Pancreas (tissue), 10 donors: ENCODE measurements around the gene ASPDH. TPM values are rescaled to one million over a fixed set of nuclear protein-coding genes. Genes with fewer than 3 reads are reported as not detected.
"Not testable (repeated sequence)": the region's sequence is repeated elsewhere in the genome, so short reads cannot be mapped to it uniquely, and the experiment has no call there.

ENCODE experiments used
- ATAC-seq, 4 donors: fragments of 200-7000 bp; cut with Tn5 transposase; one replicate each; pipeline versions ENCODE4 v1.8.0 to v1.9.1; 2020; ENCODE audit warnings: mild to moderate bottlenecking in 4 of 4, moderate library complexity in 4 of 4
- DNase-seq, 6 donors: peaks; one replicate each; pipeline ENCODE4 v3.0.0-alpha.2; 2020
- FAIRE-seq: peaks from 2 replicates; lab custom pipeline; 2012; peaks lifted over from hg19 to GRCh38; lab: Jason Lieb, UNC
- H3K27ac ChIP-seq, 4 donors: fragments of 200-600 bp; sonication (generic); 1 replicate in 3 of 4; 2 replicates in 1 of 4; pipeline versions ENCODE4 v1.5.0 to v1.8.0; 2020
- H3K27me3 ChIP-seq, 4 donors: fragments of 200-600 bp; one replicate each; pipeline ENCODE4 v1.8.0; 2021
- H3K36me3 ChIP-seq, 3 donors: fragments of 200-600 bp; sonication (generic) in 1 of 3; one replicate each; pipeline versions ENCODE4 v1.5.0 to v1.8.0; 2020 to 2021
- H3K4me1 ChIP-seq, 3 donors: fragments of 200-600 bp; one replicate each; pipeline ENCODE4 v1.8.0; 2021
- H3K4me3 ChIP-seq, 4 donors: fragments of 200-600 bp; sonication (generic) in 2 of 4; one replicate each; pipeline versions ENCODE4 v1.5.0 to v1.8.0; 2020 to 2021
- H3K9me3 ChIP-seq, 4 donors: fragments of 200-600 bp; one replicate each; pipeline ENCODE4 v1.8.0; 2021
- WGBS, 2 donors: extraction: QIAGEN DNeasy Blood & Tissue Kit; methylation state at CpG; one replicate each; pipeline ENCODE4 v1.1.7; 2013; 5-methylcytosine and 5-hydroxymethylcytosine counted together
- intact Hi-C, 3 donors: fragments of 100-400 bp; cut with DNase I; formaldehyde crosslinking; loops; one replicate each; pipeline versions ENCODE4 v1.11.1 to v1.14.2; 2022
- polyA plus RNA-seq, 2 donors: library from polyadenylated mRNA; stranded (reverse); fragments of 200-250 nt; gene quantifications; one replicate each; pipeline ENCODE4 v1.2.3, GENCODE V29; 2013
- total RNA-seq, 6 donors: library from RNA; stranded (reverse); fragmentation: NEBNext Ultra II Directional in 4 of 6; extraction: Animal tissue kit (Norgen Biotek cat#: 25700) in 4 of 6; gene quantifications; one replicate each; pipeline versions ENCODE4 v1.2.1 to v1.2.4, GENCODE V29; 2021 to 2023
- TF ChIP-seq, protein P1 (sequence below), 4 donors: fragments of 200-600 bp; sonication (generic) in 3 of 4; IDR thresholded peaks; one replicate each; pipeline versions ENCODE4 v1.5.0 to v1.8.0; 2021; ENCODE audit warnings: antibody characterized with exemption in 4 of 4
- donor health status: healthy with polysubstance abuse.
- donor health status: DM: no; HTN: no; CAD: no; lungs with moderate emphysema.
- donor health status: DM: no; HTN: no; CAD: no.
- donor health status: control.
- donor health status: control.
- donor health status: Bipolar disorder and iron deficiency.
- donor health status: DM: yes; HTN: yes; CAD: no.
- donor health status: DM: no; HTN: no; CAD: no.
- donor health status: DM: no; HTN: no; CAD: no.
- donor health status: DM: yes; HTN: yes; CAD: no.

Gene ASPDH
- total and polyA plus RNA-seq, 8 donors: 0.49 to 4.6 (median 1.2) TPM; not detected in 4

DNA sequence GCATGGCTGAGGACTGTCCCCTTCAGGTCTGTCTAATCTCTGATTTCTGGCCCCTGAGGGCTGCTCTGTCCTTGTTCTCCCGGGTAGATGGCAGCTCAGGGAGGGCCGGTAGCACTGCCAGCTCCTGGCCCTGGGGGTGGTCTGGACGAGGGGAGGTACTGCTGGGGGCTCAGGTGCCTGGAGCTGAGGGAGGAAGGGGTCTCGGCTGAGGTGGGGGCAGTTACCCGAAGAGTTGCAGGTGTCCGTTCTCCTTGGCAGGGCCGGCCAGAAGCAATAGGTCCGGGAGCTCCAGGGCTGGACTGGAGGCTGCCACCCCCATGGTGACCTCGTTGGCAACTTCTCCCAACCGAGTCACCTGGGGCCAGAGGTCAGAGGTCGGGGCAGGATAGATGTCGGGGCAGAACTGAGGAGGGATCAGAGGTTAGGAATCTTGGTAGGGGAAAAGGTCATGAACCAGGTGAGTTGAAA is 38.6 kb downstream of the ASPDH start:
- ATAC-seq (no peak), FAIRE-seq (no peak)

GRCh38 chr19:50473336-50473735 is 40.4 kb downstream of the ASPDH start:
- H3K9me3 ChIP-seq, ATAC-seq, H3K4me3 ChIP-seq, FAIRE-seq, H3K36me3 ChIP-seq, DNase-seq, H3K27me3 ChIP-seq, intact Hi-C loops, H3K27ac ChIP-seq: not testable (repeated sequence)
- H3K4me1 ChIP-seq: peaks cover 0 to 11% (median 0%) of the 10 kb centered on the region in 3 donors
- 63 to 78% methylated on average over 3 of the region's 3 CpGs for WGBS, 2 donors

More for the DNA sequence above, 38.6 kb downstream of the ASPDH start:
- Histone ChIP-seq H3K4me3 (no peak overlapping the region), H3K27ac (no peak overlapping the region), H3K27me3 (no peaks in the 10 kb centered on the region), H3K4me1 (peaks cover 0 to 11% (median 0%) of the 10 kb centered on the region in 3 donors), H3K9me3 (no peaks in the 10 kb centered on the region), H3K36me3 (peaks cover 0 to 9% (median 3%) of the 10 kb centered on the region in 3 donors)
- 78 to 81% methylated on average over 12 of the region's 12 CpGs for WGBS, 2 donors
- TF ChIP-seq, protein P1, sequence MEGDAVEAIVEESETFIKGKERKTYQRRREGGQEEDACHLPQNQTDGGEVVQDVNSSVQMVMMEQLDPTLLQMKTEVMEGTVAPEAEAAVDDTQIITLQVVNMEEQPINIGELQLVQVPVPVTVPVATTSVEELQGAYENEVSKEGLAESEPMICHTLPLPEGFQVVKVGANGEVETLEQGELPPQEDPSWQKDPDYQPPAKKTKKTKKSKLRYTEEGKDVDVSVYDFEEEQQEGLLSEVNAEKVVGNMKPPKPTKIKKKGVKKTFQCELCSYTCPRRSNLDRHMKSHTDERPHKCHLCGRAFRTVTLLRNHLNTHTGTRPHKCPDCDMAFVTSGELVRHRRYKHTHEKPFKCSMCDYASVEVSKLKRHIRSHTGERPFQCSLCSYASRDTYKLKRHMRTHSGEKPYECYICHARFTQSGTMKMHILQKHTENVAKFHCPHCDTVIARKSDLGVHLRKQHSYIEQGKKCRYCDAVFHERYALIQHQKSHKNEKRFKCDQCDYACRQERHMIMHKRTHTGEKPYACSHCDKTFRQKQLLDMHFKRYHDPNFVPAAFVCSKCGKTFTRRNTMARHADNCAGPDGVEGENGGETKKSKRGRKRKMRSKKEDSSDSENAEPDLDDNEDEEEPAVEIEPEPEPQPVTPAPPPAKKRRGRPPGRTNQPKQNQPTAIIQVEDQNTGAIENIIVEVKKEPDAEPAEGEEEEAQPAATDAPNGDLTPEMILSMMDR (IDR thresholded peaks at IDR 0.05): no peak
- intact Hi-C loops: no loop called here
- DNase-seq: peak in 2 of 6 donors; percentile 31 to 42

DNA sequence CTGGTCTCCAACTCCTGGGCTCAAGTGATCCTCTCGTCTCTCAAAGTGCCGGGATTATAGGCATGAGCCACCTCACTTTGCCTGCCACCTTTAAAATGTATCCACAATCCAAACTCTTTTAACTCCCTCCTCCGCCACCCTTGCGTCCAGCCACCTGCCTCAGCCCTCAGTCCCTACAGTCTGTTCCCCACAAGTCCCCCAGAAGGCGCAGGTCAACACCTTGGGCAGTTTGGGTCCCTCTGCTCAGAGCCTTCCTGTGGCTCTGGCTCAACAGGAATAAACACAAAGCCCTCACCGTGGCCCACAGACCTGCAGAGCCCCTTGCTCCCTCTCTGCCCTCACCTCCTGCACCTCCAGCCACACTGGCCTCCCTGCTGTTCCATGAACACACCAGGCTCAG is 44.9 kb downstream of the ASPDH start:
- Histone ChIP-seq H3K4me1 (no peaks in the 10 kb centered on the region), H3K36me3 (no peaks in the 10 kb centered on the region), H3K4me3 (no peak overlapping the region), H3K27me3 (no peaks in the 10 kb centered on the region), H3K9me3 (no peaks in the 10 kb centered on the region), H3K27ac (no peak overlapping the region)
- FAIRE-seq (no peak), DNase-seq (no peak), ATAC-seq (no peak)
- intact Hi-C loops: loop anchor here in 1 of 3 donors (10.0 kb wide), 1 partner anchor 114 kb away; no protein-coding TSS in a partner anchor
- TF ChIP-seq, protein P1 (IDR thresholded peaks at IDR 0.05): no peak
- WGBS, 2 donors: 84 to 95% methylated on average over 6 of the region's 6 CpGs

GRCh38 chr19:50467566-50467965 is 46.1 kb downstream of the ASPDH start:
- intact Hi-C loops: loop anchor here in 1 of 3 donors (10.0 kb wide), 1 partner anchor 113 kb away; no protein-coding TSS in a partner anchor
- Histone ChIP-seq H3K4me1 (no peaks in the 10 kb centered on the region), H3K9me3 (no peaks in the 10 kb centered on the region), H3K27ac (no peak overlapping the region), H3K27me3 (no peaks in the 10 kb centered on the region), H3K4me3 (no peak overlapping the region), H3K36me3 (no peaks in the 10 kb centered on the region)
- TF ChIP-seq, protein P1 (IDR thresholded peaks at IDR 0.05): no peak
- FAIRE-seq (no peak), ATAC-seq (no peak), DNase-seq (no peak)
- 77 to 80% methylated on average over 17 to 18 of the region's 18 CpGs for WGBS, 2 donors

DNA sequence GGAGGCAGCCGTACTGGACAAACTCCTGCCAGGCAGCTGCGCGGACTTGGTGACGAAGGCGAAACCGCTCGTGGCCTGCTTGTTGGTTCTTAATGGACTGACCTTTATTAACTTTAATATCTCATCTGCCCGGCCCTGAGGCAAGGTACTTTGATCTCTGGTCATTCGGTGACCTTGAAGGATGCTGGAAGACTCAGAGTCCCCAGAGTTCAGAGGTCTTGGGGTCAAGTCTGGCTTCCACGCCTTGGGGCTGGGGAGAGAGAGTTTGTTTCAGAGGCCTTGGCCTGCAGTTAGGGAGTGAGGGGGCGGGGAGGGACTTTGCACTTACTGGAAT is 47.0 kb downstream of the ASPDH start:
- no peaks in the 10 kb centered on the region for H3K36me3 ChIP-seq
- no peak overlapping the region for H3K4me3 ChIP-seq
- no peak for ATAC-seq
- no peaks in the 10 kb centered on the region for H3K4me1 ChIP-seq
- no peak overlapping the region for H3K27ac ChIP-seq
- no peaks in the 10 kb centered on the region for H3K9me3 ChIP-seq
- H3K27me3 ChIP-seq: no peaks in the 10 kb centered on the region
- intact Hi-C loops: loop anchor here in 1 of 3 donors (10.0 kb wide), 1 partner anchor 112 kb away; no protein-coding TSS in a partner anchor
- TF ChIP-seq, protein P1 (IDR thresholded peaks at IDR 0.05): no peak
- WGBS, 2 donors: 77 to 83% methylated on average over 11 of the region's 11 CpGs
- FAIRE-seq: no peak
- DNase-seq: no peak
